Neural cell (in vitro differentiated cells): ENCODE results near the gene UNC5A.

Source experiments
- CTCF ChIP-seq: fragments of 450-650 bp; IDR thresholded peaks from 2 replicates; pipeline ENCODE4 v1.5.1; 2014; ENCODE audit warnings: antibody characterized with exemption, mild to moderate bottlenecking, moderate library complexity; ENCODE audit not compliant: poor library complexity, severe bottlenecking
- EP300 ChIP-seq: fragments of 450-650 bp; conservative IDR thresholded peaks from 2 replicates; pipeline ENCODE4 v1.6.1; 2014; ENCODE audit warnings: antibody characterized with exemption, mild to moderate bottlenecking, moderate library complexity; ENCODE audit not compliant: poor library complexity, severe bottlenecking
- EZH2 ChIP-seq: fragments of 200-600, 300-800 bp; shearing (Covaris generic), sonication (generic); IDR thresholded peaks from 2 replicates; pipeline ENCODE4 v1.6.1; 2014; ENCODE audit warnings: antibody characterized with exemption, low read length, borderline replicate concordance, mild to moderate bottlenecking; ENCODE audit not compliant: insufficient read depth, poor library complexity, severe bottlenecking
- MXI1 ChIP-seq: fragments of 450-650 bp; conservative IDR thresholded peaks from 2 replicates; pipeline ENCODE4 v1.6.1; 2014; ENCODE audit warnings: antibody characterized with exemption, mild to moderate bottlenecking; ENCODE audit not compliant: poor library complexity, severe bottlenecking
- POLR2AphosphoS5 ChIP-seq: IDR thresholded peaks from 2 replicates; pipeline ENCODE4 v1.6.1; 2012
- RAD21 ChIP-seq: fragments of 450-650 bp; conservative IDR thresholded peaks from 2 replicates; pipeline ENCODE4 v1.6.1; 2014; ENCODE audit warnings: antibody characterized with exemption, mild to moderate bottlenecking, moderate library complexity
- SMC3 ChIP-seq: fragments of 450-650 bp; conservative IDR thresholded peaks from 2 replicates; pipeline ENCODE4 v1.6.1; 2014; ENCODE audit warnings: antibody characterized with exemption, mild to moderate bottlenecking, moderate library complexity; ENCODE audit not compliant: poor library complexity
- TAF1 ChIP-seq: IDR thresholded peaks from 2 replicates; pipeline ENCODE4 v1.6.1; 2012; ENCODE audit warnings: low read depth

- TF ChIP-seq CTCF (no peak), TAF1 (no peak), EZH2 (no peak), SMC3 (no peak), EP300 (no peak), POLR2AphosphoS5 (no peak), RAD21 (no peak), MXI1 (no peak)
These were observed 91.9 kb downstream of the UNC5A start for GRCh38 chr5:176902102-176902814.
